Measurements from ENCODE around the gene SANBR. TPM values are rescaled to one million over a fixed set of nuclear protein-coding genes. Genes with fewer than 3 reads are reported as not detected.

The SANBR gene
- total RNA-seq, 1 donor from 2014 or later = 11.3 TPM

- Mint-ChIP-seq H3K9me3 (ENCODE audit: unreplicated experiment) (peaks cover 3% of the 10 kb centered on the region), H3K27me3 (ENCODE audit: unreplicated experiment) (no peaks in the 10 kb centered on the region), H3K4me1 (ENCODE audit: unreplicated experiment) (no peaks in the 10 kb centered on the region), H3K36me3 (ENCODE audit: unreplicated experiment) (peaks cover 11% of the 10 kb centered on the region), H3K4me3 (ENCODE audit: unreplicated experiment) (no peak overlapping the region), H3K27ac (ENCODE audit: unreplicated experiment) (no peak overlapping the region)
- TF ChIP-seq, protein P1, sequence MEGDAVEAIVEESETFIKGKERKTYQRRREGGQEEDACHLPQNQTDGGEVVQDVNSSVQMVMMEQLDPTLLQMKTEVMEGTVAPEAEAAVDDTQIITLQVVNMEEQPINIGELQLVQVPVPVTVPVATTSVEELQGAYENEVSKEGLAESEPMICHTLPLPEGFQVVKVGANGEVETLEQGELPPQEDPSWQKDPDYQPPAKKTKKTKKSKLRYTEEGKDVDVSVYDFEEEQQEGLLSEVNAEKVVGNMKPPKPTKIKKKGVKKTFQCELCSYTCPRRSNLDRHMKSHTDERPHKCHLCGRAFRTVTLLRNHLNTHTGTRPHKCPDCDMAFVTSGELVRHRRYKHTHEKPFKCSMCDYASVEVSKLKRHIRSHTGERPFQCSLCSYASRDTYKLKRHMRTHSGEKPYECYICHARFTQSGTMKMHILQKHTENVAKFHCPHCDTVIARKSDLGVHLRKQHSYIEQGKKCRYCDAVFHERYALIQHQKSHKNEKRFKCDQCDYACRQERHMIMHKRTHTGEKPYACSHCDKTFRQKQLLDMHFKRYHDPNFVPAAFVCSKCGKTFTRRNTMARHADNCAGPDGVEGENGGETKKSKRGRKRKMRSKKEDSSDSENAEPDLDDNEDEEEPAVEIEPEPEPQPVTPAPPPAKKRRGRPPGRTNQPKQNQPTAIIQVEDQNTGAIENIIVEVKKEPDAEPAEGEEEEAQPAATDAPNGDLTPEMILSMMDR (IDR thresholded peaks at IDR 0.05) = no peak
- no peak for DNase-seq (ENCODE audit: extremely low spot score, unreplicated experiment)
Observed at GRCh38 chr2:61100801-61101200, 35.1 kb downstream of the SANBR start.

GRCh38 chr2:61109291-61109690, 43.6 kb downstream of the SANBR start:
- TF ChIP-seq, protein P1 (IDR thresholded peaks at IDR 0.05) = no peak
- H3K4me3 Mint-ChIP-seq (ENCODE audit: unreplicated experiment) = no peak overlapping the region
- H3K4me1 Mint-ChIP-seq (ENCODE audit: unreplicated experiment) = no peaks in the 10 kb centered on the region
- DNase-seq (ENCODE audit: extremely low spot score, unreplicated experiment) = no peak
- no peaks in the 10 kb centered on the region for H3K27me3 Mint-ChIP-seq (ENCODE audit: unreplicated experiment)
- peaks cover 28% of the 10 kb centered on the region for H3K36me3 Mint-ChIP-seq (ENCODE audit: unreplicated experiment)
- H3K27ac Mint-ChIP-seq (ENCODE audit: unreplicated experiment) = no peak overlapping the region
- H3K9me3 Mint-ChIP-seq (ENCODE audit: unreplicated experiment) = no peaks in the 10 kb centered on the region

GRCh38 chr2:61111708-61112107, 46.0 kb downstream of the SANBR start:
- TF ChIP-seq, protein P1 (IDR thresholded peaks at IDR 0.05) = no peak
- H3K36me3 Mint-ChIP-seq (ENCODE audit: unreplicated experiment) = peaks cover 30% of the 10 kb centered on the region
- H3K4me3 Mint-ChIP-seq (ENCODE audit: unreplicated experiment) = no peak overlapping the region
- no peaks in the 10 kb centered on the region for H3K27me3 Mint-ChIP-seq (ENCODE audit: unreplicated experiment)
- no peaks in the 10 kb centered on the region for H3K9me3 Mint-ChIP-seq (ENCODE audit: unreplicated experiment)
- peaks cover 2% of the 10 kb centered on the region for H3K4me1 Mint-ChIP-seq (ENCODE audit: unreplicated experiment)
- no peak overlapping the region for H3K27ac Mint-ChIP-seq (ENCODE audit: unreplicated experiment)
- no peak for DNase-seq (ENCODE audit: extremely low spot score, unreplicated experiment)

GRCh38 chr2:61114147-61114546, 48.5 kb downstream of the SANBR start:
- no peaks in the 10 kb centered on the region for H3K27me3 Mint-ChIP-seq (ENCODE audit: unreplicated experiment)
- no peak for DNase-seq (ENCODE audit: extremely low spot score, unreplicated experiment)
- H3K9me3 Mint-ChIP-seq (ENCODE audit: unreplicated experiment) = no peaks in the 10 kb centered on the region
- TF ChIP-seq, protein P1 (IDR thresholded peaks at IDR 0.05) = no peak
- no peak overlapping the region for H3K4me3 Mint-ChIP-seq (ENCODE audit: unreplicated experiment)
- peaks cover 36% of the 10 kb centered on the region for H3K36me3 Mint-ChIP-seq (ENCODE audit: unreplicated experiment)
- peaks cover 6% of the 10 kb centered on the region for H3K4me1 Mint-ChIP-seq (ENCODE audit: unreplicated experiment)
- no peak overlapping the region for H3K27ac Mint-ChIP-seq (ENCODE audit: unreplicated experiment)

Other genes with a start within 250 kb of the SANBR start
- 7.1 and 7.9 TPM in 2 replicates for gene REL, start 184.3 kb upstream of the SANBR start, total RNA-seq
- gene PEX13, start 48.2 kb upstream of the SANBR start, total RNA-seq = 19.6 and 20.3 TPM in 2 replicates
- gene PUS10, start 47.6 kb upstream of the SANBR start, total RNA-seq = 6.0 and 7.7 TPM in 2 replicates
- 9.2 and 10.3 TPM in 2 replicates for gene C2orf74, start 96.3 kb downstream of the SANBR start, total RNA-seq